ENCODE data around the gene ATP9A.

Gene ATP9A

GRCh38 chr20:51679254-51679921 is 88.8 kb downstream of the ATP9A start (continued):
- TF ChIP-seq ZNF280C (tag by site-specific recombination; IDR thresholded peaks at IDR 0.05), result no peak

GRCh38 chr20:51678026-51678697 is 90.0 kb downstream of the ATP9A start:
- Histone ChIP-seq H3K27ac (ENCODE audit: extremely low read depth, low read depth, low read length) (no peak overlapping the region), H3K4me1 (ENCODE audit: control insufficient read depth, insufficient read depth, low read length) (no peaks in the 10 kb centered on the region), H3K9me3 (ENCODE audit: control insufficient read depth, insufficient read depth, low read depth, low read length) (no peaks in the 10 kb centered on the region), H3K36me3 (ENCODE audit: control insufficient read depth in 2 of 2, insufficient read depth in 1 of 2, low read length in 2 of 2) (peaks cover 4 to 20% of the 10 kb centered on the region in 2 experiments; a peak in 2 of 3 replicates), H3K4me3 (ENCODE audit: low read depth, low read length) (no peak overlapping the region)
- TF ChIP-seq ZNF18 (tag by site-specific recombination; IDR thresholded peaks at IDR 0.05) (no peak), GLI4 (tag by site-specific recombination; IDR thresholded peaks at IDR 0.05) (no peak), ZNF202 (tag by site-specific recombination; IDR thresholded peaks at IDR 0.05; ENCODE audit: borderline replicate concordance) (no peak), ZBTB49 (tag by site-specific recombination; IDR thresholded peaks at IDR 0.05; ENCODE audit: low read depth) (no peak), ZNF404 (tag by site-specific recombination; IDR thresholded peaks at IDR 0.05) (no peak), ZNF747 (tag by site-specific recombination; IDR thresholded peaks at IDR 0.05) (no peak), ZNF530 (tag by site-specific recombination; IDR thresholded peaks at IDR 0.05; ENCODE audit: low read depth) (no peak), ZNF658 (tag by site-specific recombination; IDR thresholded peaks at IDR 0.05) (no peak), SCRT1 (tag by site-specific recombination; IDR thresholded peaks at IDR 0.05; ENCODE audit: borderline replicate concordance) (no peak), WT1 (tag by site-specific recombination; IDR thresholded peaks at IDR 0.05) (no peak), HOXC10 (CRISPR knock-in tag; IDR thresholded peaks at IDR 0.05) (no peak), ZNF274 (IDR thresholded peaks at IDR 0.05; ENCODE audit: low read length) (no peak), ZNF274 (tag by site-specific recombination; IDR thresholded peaks at IDR 0.05; ENCODE audit: borderline replicate concordance) (no peak), ZNF529 (tag by site-specific recombination; IDR thresholded peaks at IDR 0.05; ENCODE audit: insufficient replicate concordance) (no peak), BCL11A (tag by site-specific recombination; IDR thresholded peaks at IDR 0.05; ENCODE audit: low read depth) (no peak), ZBTB26 (tag by site-specific recombination; optimal IDR thresholded peaks at IDR 0.05) (no peak), ZNF174 (tag by site-specific recombination; IDR thresholded peaks at IDR 0.05) (no peak), REPIN1 (tag by site-specific recombination; IDR thresholded peaks at IDR 0.05; ENCODE audit: low read depth) (no peak), ATF2 (tag by site-specific recombination; IDR thresholded peaks at IDR 0.05; ENCODE audit: low read depth) (no peak), ZNF488 (tag by site-specific recombination; IDR thresholded peaks at IDR 0.05) (no peak)
- POLR2A ChIA-PET, result no interaction called here
- CTCF ChIA-PET, result no interaction called here

Data from HEK293 (cell line).